Lung (tissue), 12 donors: ENCODE results near the gene NCOA3. TPM values are rescaled to one million over a fixed set of nuclear protein-coding genes. Genes with fewer than 3 reads are reported as not detected.

Source experiments
- ATAC-seq: fragments of 200-7000 bp; cut with Tn5 transposase; one replicate; pipeline ENCODE4 v1.9.1; 2020; ENCODE audit warnings: moderate number of reproducible peaks; ENCODE audit not compliant: insufficient read depth, low FRiP score
- DNase-seq, 3 donors: peaks; one replicate each; pipeline ENCODE4 v3.0.0-alpha.2; 2013 to 2017
- H3K27ac ChIP-seq, 2 donors: one replicate each; pipeline ENCODE4 v1.5.1; 2013; ENCODE audit warnings: mild to moderate bottlenecking in 2 of 2, moderate library complexity in 2 of 2, control low read depth in 1 of 2, inconsistent platforms in 1 of 2, low read depth in 1 of 2, low read length in 1 of 2
- H3K27me3 ChIP-seq, 3 donors: one replicate each; pipeline ENCODE4 v1.5.1; 2013; ENCODE audit warnings: low read length in 2 of 3; ENCODE audit not compliant: control insufficient read depth in 3 of 3, insufficient read depth in 3 of 3
- H3K36me3 ChIP-seq, 4 donors: one replicate each; pipeline ENCODE4 v1.5.1; 2013; ENCODE audit warnings: low read length in 4 of 4, mild to moderate bottlenecking in 1 of 4, moderate library complexity in 1 of 4; ENCODE audit not compliant: control insufficient read depth in 4 of 4, insufficient read depth in 4 of 4
- H3K4me1 ChIP-seq, 5 donors: one replicate each; pipeline ENCODE4 v1.5.1; 2013; ENCODE audit warnings: low read length in 5 of 5, mild to moderate bottlenecking in 2 of 5, moderate library complexity in 1 of 5; ENCODE audit not compliant: control insufficient read depth in 5 of 5, insufficient read depth in 5 of 5
- H3K4me3 ChIP-seq: one replicate; pipeline ENCODE4 v1.5.1; 2013; ENCODE audit warnings: mild to moderate bottlenecking, control low read depth, moderate library complexity
- H3K9ac ChIP-seq, 2 donors: one replicate each; pipeline ENCODE4 v1.5.1; 2013; ENCODE audit warnings: low read length in 2 of 2, control low read depth in 1 of 2; ENCODE audit not compliant: insufficient read depth in 1 of 2
- H3K9me3 ChIP-seq, 4 donors: one replicate each; pipeline ENCODE4 v1.5.1; 2013; ENCODE audit warnings: low read length in 3 of 4, mild to moderate bottlenecking in 1 of 4, moderate library complexity in 1 of 4; ENCODE audit not compliant: control insufficient read depth in 4 of 4, insufficient read depth in 3 of 4
- WGBS, 2 donors: extraction: QIAGEN DNeasy Blood & Tissue Kit; methylation state at CpG; one replicate each; pipeline ENCODE4 v1.1.7; 2013; 5-methylcytosine and 5-hydroxymethylcytosine counted together
- polyA plus RNA-seq, 2 donors: library from polyadenylated mRNA; stranded (reverse); fragments of 200-250 nt; gene quantifications; one replicate each; pipeline ENCODE4 v1.2.1, GENCODE V29; 2013
- total RNA-seq, 2 donors: library from RNA; depleted of rRNA in 1 of 2; stranded (reverse); fragments of >200 nt in 1 of 2; gene quantifications; one replicate each; pipeline ENCODE4 v1.2.1, GENCODE V29; 2014 to 2021
- TF ChIP-seq, protein P1 (sequence below): IDR thresholded peaks from 2 replicates; pipeline ENCODE4 v1.5.1; 2012; ENCODE audit warnings: mild to moderate bottlenecking; ENCODE audit errors: control extremely low read depth, extremely low read depth
- donor health status: control.
- donor health status: control.
- donor health status: Bipolar disorder and iron deficiency.
- donor health status: healthy.
- donor health status: DM: yes; HTN: yes; CAD: no.

Gene NCOA3
- total and polyA plus RNA-seq, 4 donors, result 5.5 to 69.4 (median 22.6) TPM

DNA sequence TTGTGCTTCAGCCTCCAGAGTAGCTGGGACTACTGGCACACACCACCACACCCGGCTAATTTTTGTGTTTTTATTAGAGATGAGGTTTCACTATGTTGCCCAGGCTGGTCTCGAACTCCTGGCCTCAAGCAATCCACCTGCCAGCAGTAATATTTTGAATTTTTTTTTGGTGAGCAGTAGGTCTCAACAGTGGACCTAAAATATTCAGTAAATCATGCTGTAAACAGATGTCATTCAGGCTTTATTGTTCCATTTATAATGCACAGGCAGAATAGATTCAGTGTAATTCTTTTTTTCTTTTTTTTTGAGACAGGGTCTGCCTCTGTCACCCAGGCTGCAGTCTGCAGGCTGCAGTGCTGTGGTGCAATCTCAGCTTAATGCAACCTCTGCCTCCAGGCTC, 69.7 kb downstream of the NCOA3 start:
- ATAC-seq (no peak), DNase-seq (no peak)
- Histone ChIP-seq H3K9ac (no peak overlapping the region), H3K27ac (no peak overlapping the region), H3K36me3 (peaks cover 0 to 5% (median 2%) of the 10 kb centered on the region in 4 donors), H3K9me3 (peaks cover 0 to 6% (median 1%) of the 10 kb centered on the region in 4 donors), H3K27me3 (no peaks in the 10 kb centered on the region), H3K4me3 (no peak overlapping the region), H3K4me1 (peaks cover 13 to 44% (median 26%) of the 10 kb centered on the region in 5 donors)
- TF ChIP-seq, protein P1, sequence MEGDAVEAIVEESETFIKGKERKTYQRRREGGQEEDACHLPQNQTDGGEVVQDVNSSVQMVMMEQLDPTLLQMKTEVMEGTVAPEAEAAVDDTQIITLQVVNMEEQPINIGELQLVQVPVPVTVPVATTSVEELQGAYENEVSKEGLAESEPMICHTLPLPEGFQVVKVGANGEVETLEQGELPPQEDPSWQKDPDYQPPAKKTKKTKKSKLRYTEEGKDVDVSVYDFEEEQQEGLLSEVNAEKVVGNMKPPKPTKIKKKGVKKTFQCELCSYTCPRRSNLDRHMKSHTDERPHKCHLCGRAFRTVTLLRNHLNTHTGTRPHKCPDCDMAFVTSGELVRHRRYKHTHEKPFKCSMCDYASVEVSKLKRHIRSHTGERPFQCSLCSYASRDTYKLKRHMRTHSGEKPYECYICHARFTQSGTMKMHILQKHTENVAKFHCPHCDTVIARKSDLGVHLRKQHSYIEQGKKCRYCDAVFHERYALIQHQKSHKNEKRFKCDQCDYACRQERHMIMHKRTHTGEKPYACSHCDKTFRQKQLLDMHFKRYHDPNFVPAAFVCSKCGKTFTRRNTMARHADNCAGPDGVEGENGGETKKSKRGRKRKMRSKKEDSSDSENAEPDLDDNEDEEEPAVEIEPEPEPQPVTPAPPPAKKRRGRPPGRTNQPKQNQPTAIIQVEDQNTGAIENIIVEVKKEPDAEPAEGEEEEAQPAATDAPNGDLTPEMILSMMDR, result no peak
- WGBS, 2 donors, result 99 to 100% methylated on average over 2 of the region's 2 CpGs

DNA sequence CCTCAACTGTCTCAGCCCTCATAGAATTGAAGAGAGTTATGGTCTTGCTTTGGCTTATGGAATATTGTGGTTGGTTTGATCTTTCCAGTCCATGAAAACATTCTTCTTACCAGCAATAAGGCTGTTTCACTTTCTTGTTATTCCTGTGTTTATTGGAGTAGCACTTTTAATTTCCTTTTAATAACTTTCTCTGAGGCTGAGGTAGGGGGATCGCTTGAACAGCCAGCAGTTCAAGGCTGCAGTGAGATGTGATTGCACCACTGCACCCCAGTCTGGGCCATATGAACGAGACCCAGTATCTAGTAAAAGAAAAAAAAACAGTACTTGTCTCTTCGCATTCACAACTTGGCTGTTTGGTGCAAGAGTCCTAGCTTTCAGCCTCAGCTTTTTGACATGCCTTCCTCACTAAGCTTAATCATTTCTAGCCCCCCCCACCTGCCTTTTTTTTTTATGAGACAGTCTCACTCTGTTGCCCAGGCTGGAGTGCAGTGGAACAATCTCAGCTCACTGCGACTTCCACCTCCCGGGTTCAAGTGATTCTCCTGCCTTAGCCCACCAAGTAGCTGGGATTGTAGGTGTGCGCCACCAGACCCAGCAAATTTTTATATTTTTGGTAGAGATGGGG, 70.5 kb downstream of the NCOA3 start:
- TF ChIP-seq, protein P1, result no peak

DNA sequence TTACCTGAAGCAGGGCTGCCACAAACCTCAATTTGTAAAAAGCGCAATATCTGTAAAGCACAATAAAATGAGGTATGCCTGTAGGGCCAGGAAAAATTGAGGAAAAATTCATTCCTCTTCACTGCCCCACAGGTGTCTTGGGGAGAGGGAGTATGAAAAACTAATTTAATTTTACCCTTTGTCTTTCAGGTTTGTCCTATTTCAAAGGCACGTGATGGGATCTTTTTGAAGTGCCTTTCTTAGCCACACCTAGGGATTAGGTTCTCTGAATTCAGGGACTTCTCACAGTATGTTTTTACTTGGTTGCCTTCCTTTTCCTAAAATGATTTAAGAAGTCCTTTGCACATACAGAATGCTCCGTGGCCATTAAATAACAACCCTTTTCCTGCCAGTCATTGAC, 71.9 kb downstream of the NCOA3 start:
- Histone ChIP-seq H3K27ac (no peak overlapping the region), H3K4me1 (peaks cover 5 to 46% (median 22%) of the 10 kb centered on the region in 5 donors), H3K27me3 (no peaks in the 10 kb centered on the region), H3K9me3 (peaks cover 0 to 6% (median 1%) of the 10 kb centered on the region in 4 donors), H3K4me3 (no peak overlapping the region), H3K9ac (no peak overlapping the region), H3K36me3 (peaks cover 0 to 5% (median 2%) of the 10 kb centered on the region in 4 donors)
- WGBS, 2 donors, result 48 to 74% methylated on average over 3 of the region's 3 CpGs
- TF ChIP-seq, protein P1, result no peak
- ATAC-seq (no peak), DNase-seq (no peak)

More for the DNA sequence above, 70.5 kb downstream of the NCOA3 start:
- H3K27me3 ChIP-seq, result no peaks in the 10 kb centered on the region
- no peak overlapping the region for H3K4me3 ChIP-seq
- 94 to 96% methylated on average over 6 of the region's 6 CpGs for WGBS, 2 donors
- DNase-seq, result no peak
- peaks cover 0 to 5% (median 2%) of the 10 kb centered on the region in 4 donors for H3K36me3 ChIP-seq
- ATAC-seq, result no peak
- H3K9me3 ChIP-seq, result peaks cover 0 to 6% (median 1%) of the 10 kb centered on the region in 4 donors
- H3K27ac ChIP-seq, result no peak overlapping the region
- no peak overlapping the region for H3K9ac ChIP-seq
- H3K4me1 ChIP-seq, result peaks cover 10 to 49% (median 28%) of the 10 kb centered on the region in 5 donors
